ENCODE results near the gene ZNF555. TPM values are rescaled to one million over a fixed set of nuclear protein-coding genes. Genes with fewer than 3 reads are reported as not detected.
"Not testable (repeated sequence)": the region's sequence is repeated elsewhere in the genome, so short reads cannot be mapped to it uniquely, and the experiment has no call there.

ZNF555 gene
- 8.9 TPM for total RNA-seq
- long read RNA-seq, full-length matches to known transcripts, result 4 of 6 reads
- long read RNA-seq, partial matches to known transcripts, result 0 of 6 reads
- long read RNA-seq, other reads (novel, unspliced or antisense), result 2 of 6 reads

GRCh38 chr19:2840794-2841791, at the start of gene ZNF555:
ZNF555 (plus strand) TSS chr19:2841475; CDS start chr19:2841573, 98 bp downstream.
- intact Hi-C loops (cut with DNase I), result loop anchor here (5.0 kb wide), 1 partner anchor 106 kb away; no protein-coding TSS in a partner anchor
- peak; percentile 98 for ATAC-seq
- DNase-seq (ENCODE audit: missing footprints), result peak; percentile 99

DNA sequence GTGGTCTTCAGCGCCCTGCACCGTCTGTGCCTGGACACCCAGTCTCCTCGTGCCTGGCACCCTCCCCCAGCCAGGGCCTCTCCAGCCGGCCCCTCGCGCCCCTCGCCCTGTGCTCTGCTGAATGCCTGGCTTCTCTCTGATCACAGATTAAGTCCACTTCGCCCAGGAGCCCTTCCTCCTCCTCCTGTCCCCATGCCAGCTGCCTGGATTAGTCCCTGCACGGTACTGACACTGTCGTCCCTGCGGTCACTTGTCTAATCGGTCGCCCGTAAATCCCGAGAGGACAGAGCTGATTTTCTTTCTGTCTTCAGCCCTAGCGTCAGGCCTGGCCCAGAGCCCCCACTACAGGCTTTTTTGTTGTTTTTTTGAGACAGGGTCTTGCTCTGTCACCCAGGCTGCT, 49.4 kb upstream of the ZNF555 start:
- intact Hi-C loops (cut with DNase I), result no loop called here
- no peak for ATAC-seq
- no peak for DNase-seq (ENCODE audit: missing footprints)

DNA sequence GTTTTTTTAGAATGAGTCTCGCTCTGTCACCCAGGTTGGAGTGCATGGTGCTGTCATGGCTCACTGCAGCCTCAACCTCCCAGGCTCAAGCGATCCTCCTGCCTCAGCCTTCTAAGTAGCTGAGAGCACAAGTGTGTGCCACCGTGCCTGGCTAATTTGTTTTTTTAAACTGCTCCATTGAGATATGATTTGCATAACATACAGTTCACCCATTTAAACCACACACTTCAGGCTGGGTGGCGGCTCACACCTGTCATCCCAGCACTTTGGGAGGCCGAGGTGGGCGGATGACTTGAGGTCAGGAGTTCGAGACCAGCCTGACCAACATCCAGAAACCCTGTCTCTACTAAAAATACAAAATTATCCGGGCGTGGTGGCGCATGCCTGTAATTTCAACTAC, 48.6 kb upstream of the ZNF555 start:
- DNase-seq (ENCODE audit: missing footprints); ATAC-seq; intact Hi-C loops (cut with DNase I): not testable (repeated sequence)

DNA sequence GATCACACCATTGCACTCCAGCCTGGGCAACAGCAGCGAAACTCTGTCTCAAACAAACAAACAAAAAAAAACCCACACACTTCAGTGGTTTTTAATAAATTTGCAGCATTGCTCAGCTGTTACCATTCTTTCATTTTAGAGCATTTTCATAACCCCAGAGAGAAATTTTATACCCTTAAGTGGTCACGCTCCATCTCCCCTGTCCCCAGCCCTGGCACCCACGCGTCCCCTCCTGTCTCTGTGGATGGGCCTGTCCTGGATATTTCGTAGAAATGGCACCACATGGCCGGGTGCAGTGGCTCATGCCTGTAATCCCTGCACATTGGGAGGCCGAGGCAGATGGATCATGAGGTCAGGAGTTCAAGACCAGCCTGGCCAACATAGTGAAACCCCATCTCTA, 48.1 kb upstream of the ZNF555 start:
- intact Hi-C loops (cut with DNase I), result no loop called here
- DNase-seq (ENCODE audit: missing footprints), result no peak
- ATAC-seq, result no peak

DNA sequence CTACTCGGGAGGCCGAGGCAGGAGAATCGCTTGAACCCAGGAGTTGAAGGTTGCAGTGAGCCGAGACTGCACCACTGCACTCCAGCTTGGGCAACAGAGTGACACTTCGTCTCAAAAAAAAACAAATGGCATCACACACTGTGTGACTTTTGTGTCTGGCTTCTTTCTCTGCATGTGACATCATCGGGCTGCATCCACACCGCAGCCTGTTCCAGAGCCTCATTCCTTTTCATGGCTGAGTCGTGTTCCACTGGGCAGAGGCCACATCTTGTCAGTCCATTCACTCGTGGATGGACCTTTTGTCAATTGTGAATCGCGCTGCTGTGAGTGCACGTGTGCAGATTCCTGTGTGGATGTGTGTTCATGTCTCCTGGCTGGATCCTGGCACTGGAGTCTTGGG, 47.7 kb upstream of the ZNF555 start:
- intact Hi-C loops (cut with DNase I), result no loop called here
- DNase-seq (ENCODE audit: missing footprints), result no peak

DNA sequence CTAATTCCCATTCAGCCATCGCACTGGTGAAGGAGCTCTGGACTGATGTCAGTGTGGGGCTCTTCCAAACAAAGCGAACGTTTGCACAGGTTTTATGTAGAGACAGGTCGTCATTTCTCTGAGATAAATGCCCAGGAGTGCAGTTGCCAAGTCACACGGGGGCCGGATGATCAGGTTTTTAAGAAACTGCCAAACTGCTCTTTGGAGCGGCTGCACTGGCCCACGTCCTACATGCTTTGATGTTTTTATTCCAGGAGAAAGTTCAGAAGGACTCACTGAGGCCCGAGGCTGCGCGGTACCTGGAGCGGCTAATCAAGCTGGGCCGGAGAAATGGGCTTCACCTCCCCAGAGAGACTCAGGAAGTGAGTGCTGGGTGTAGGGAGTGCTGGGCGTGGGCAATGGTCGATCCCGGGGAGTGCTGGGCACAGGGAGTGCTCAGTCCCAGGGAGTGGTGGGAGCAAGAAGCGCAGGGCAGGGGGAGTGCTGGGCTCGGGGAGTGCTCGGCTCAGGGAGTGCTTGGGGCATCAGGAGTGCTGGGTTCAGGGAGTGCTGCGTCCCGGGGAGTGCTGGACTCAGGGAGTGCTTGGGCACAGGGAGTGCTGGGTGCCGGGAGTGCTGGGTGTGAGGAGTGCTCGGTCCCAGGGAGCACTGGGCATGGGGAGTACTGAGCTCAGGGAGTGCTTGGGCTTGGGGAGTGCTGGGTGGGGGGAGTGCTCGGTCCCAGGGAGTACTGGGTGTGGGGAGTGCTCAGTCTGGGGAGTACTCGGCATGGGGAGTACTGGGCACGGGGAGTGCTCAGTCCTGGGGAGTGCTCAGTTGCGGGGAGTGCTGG, 45.2 kb upstream of the ZNF555 start:
- intact Hi-C loops (cut with DNase I), result no loop called here
- DNase-seq (ENCODE audit: missing footprints) (peak; percentile 63), ATAC-seq (no peak)

More for the DNA sequence above, 47.7 kb upstream of the ZNF555 start:
- ATAC-seq, result no peak

GRCh38 chr19:2796659-2797266, 44.5 kb upstream of the ZNF555 start:
- peak; percentile 43 for ATAC-seq
- peak; percentile 65 for DNase-seq (ENCODE audit: missing footprints)
- intact Hi-C loops (cut with DNase I), result loop anchor here (1.0 kb wide), 1 partner anchor 22 kb away; no protein-coding TSS in a partner anchor

- peak; percentile 46 for ATAC-seq
These were observed 44.0 kb upstream of the ZNF555 start for GRCh38 chr19:2797280-2797679.

GRCh38 chr19:2798158-2798685, 43.1 kb upstream of the ZNF555 start:
- DNase-seq (ENCODE audit: missing footprints) (peak; percentile 33), ATAC-seq (peak; percentile 1)
- intact Hi-C loops (cut with DNase I), result no loop called here

More at GRCh38 chr19:2797280-2797679, 44.0 kb upstream of the ZNF555 start:
- DNase-seq (ENCODE audit: missing footprints), result peak; percentile 75
- intact Hi-C loops (cut with DNase I), result loop anchor here (1.0 kb wide), 1 partner anchor 23 kb away; no protein-coding TSS in a partner anchor

DNA sequence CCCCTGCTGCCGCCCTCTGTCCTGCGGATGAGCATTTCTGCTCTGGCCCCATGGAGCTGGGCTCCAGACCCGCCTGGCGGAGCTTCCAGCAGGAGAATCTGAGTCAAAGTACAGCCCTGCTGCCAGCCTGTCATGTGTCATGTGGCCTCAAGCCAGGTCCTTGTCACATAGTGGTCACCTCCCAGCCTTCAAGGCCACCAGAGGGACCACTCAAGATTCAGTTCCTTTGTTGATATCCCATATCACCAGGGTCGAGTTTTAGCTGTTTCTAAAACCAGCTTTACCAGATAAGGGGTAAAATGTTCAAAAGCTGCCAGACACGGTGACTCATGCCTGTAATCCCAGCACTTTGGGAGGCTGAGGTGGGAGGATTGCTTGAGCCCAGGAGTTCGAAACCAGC, 42.5 kb upstream of the ZNF555 start:
- DNase-seq (ENCODE audit: missing footprints), result peak; percentile 73
- intact Hi-C loops (cut with DNase I), result no loop called here
- ATAC-seq, result peak; percentile 65

GRCh38 chr19:2799273-2800020, 41.8 kb upstream of the ZNF555 start:
- ATAC-seq (no peak), DNase-seq (ENCODE audit: missing footprints) (peak; percentile 6)
- intact Hi-C loops (cut with DNase I), result no loop called here

DNA sequence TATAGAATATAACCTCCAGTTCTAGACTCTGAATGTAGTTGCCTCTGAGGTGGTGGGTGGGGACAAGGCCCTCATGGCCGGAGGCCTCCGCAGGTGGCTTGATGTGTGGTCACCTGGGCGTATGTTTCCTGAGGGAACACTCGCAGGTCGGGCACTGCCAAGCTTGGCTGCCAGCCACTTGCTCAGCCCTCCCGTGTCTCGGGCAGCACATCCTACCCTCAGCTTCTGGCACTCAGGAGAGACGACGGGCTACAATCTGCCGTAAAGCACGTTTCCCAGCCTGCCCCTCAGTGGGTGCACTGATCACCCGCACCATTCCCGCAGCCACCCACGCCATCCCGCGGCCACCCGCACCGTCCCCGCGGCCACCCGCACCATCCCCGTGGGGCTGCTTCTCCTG, 40.8 kb upstream of the ZNF555 start:
- intact Hi-C loops (cut with DNase I), result no loop called here
- no peak for ATAC-seq
- peak; percentile 53 for DNase-seq (ENCODE audit: missing footprints)

- ATAC-seq (no peak), DNase-seq (ENCODE audit: missing footprints) (peak; percentile 33)
- intact Hi-C loops (cut with DNase I), result no loop called here
These were observed 38.4 kb upstream of the ZNF555 start for GRCh38 chr19:2802826-2803225.

DNA sequence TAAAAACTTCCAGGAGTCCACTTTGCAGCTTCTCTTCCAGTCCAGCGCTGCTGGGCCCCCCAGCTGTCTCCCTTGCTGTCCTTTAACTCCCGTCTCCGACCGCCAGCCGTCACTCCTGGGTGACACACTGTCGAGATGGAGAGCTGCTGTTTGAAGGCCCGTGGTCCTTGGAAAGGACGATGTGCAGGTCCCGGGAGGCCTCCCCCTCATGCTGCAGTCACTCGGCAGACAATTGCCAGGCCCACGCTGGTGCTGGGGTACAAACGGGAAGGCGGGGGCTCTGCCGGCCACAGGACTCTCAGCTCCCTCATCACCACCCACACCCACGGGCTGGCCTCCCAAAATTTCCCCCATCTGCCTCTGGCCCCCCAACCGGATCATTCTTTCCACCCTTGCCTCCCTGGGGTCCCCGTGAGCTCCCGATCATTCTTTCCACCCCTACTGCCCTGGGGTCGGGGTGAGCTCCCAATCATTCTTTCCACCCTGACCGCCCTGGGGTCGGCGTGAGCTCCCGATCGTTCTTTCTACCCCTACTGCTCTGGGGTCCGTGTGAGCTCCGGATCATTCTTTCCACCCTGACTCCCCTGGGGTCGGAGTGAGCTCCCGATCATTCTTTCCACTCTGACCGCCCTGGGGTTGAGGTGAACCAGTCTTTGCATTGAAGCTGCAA, 37.7 kb upstream of the ZNF555 start:
- ATAC-seq (no peak), DNase-seq (ENCODE audit: missing footprints) (peak; percentile 41)
- intact Hi-C loops (cut with DNase I), result no loop called here

DNA sequence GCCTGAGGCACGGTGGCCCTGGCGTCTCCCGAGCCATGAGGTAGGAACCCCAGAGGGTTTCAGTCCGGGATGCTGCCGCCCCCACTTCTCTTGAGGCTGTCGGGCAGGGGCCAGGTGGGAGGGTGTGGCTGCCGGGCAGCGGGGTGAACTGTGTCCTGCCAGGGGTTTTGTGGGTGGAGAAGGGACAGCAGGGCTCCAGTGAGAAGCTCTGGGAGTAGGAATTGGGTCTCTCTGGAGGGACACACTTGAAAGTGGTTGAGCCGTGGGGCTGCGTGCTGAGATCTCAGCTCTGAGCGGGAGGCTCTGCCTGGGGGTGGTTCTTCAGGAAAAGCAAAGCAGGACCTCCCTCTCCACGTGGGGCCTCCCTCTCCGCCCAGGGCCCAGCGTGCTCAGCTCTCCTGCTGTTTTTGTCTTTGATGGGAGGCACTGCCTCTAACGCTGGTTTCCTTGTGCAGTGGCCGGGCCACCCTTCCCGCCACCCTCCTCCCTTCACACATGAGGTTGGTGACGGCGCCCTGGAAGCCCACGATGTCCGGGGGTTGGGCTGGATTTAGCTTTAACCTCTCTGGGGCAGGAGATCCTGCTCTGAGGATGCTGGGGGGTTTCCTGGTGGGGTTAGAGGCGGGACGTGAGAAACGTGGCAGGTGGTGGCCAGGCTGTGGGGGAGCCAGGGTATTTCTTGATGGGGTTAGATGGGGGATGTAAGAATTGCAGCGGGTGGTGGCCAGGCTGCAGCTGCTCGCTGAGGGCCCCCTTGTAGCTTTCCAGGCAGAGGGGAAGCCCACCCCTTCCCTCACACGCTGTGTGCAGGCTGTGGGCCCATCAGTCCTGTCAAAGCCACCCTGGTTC, 36.9 kb upstream of the ZNF555 start:
- intact Hi-C loops (cut with DNase I), result no loop called here
- ATAC-seq, result no peak
- DNase-seq (ENCODE audit: missing footprints), result peak; percentile 39

DNA sequence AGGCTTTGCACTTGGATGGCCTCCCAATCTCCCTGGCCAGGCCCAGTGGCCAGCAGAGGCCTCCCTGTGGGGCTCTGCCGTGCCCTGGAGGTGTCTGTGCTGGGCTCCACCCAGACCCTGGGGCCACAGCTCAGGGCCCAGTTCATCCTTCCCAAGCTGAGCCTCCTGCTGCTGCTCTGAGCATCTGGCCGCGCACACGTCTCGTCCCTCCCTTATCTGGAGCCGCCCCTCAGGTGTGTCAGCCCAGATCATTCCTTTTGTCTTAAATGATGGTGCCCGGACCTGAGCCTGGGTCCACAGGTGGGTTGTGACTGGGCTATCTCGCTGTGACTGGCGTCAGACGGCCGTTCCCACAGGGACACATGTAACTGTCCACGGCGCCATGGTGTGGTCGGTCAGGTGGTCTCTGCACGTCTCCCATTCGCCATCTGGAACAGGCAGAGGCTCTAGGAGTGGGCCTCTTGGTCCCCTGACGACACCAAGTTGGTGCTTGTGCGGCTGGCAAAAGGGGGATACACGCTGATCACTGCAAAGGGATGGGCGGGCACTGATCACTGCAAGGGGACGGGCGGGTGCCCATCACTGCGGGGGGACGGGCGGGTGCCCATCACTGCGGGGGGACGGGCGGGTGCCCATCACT, 35.9 kb upstream of the ZNF555 start:
- ATAC-seq (no peak), DNase-seq (ENCODE audit: missing footprints) (peak; percentile 65)
- intact Hi-C loops (cut with DNase I), result no loop called here
